HG02840 (cell line): Measurements from ENCODE around the gene CCL4.
"Not testable (repeated sequence)": the region's sequence is repeated elsewhere in the genome, so short reads cannot be mapped to it uniquely, and the experiment has no call there.

Source experiments
- ATAC-seq: cut with Tn5 transposase; IDR thresholded peaks from one replicate; pipeline ENCODE4 v1.9.1; 2021; ENCODE audit warnings: mild to moderate bottlenecking, moderate library complexity, moderate number of reproducible peaks; ENCODE audit not compliant: unreplicated experiment, low FRiP score

The CCL4 gene

GRCh38 chr17:36103401-36103975 is at the start of gene CCL4:
CCL4 (plus strand) TSS chr17:36103827; CDS start chr17:36103906, 79 bp downstream.
- ATAC-seq, result peak; percentile 63

GRCh38 chr17:36055171-36055570 is 48.5 kb upstream of the CCL4 start:
- no peak for ATAC-seq

GRCh38 chr17:36055921-36056520 is 47.6 kb upstream of the CCL4 start:
- ATAC-seq, result no peak

GRCh38 chr17:36057911-36058310 is 45.7 kb upstream of the CCL4 start:
- no peak for ATAC-seq

GRCh38 chr17:36059406-36059805 is 44.2 kb upstream of the CCL4 start:
- no peak for ATAC-seq

GRCh38 chr17:36060816-36061215 is 42.8 kb upstream of the CCL4 start:
- ATAC-seq, result no peak

- no peak for ATAC-seq
Measured at GRCh38 chr17:36063786-36064541, 39.7 kb upstream of the CCL4 start, which contains the start of gene CCL18. CCL18 (plus strand) TSS chr17:36064272; CDS start chr17:36064343, 71 bp downstream.

GRCh38 chr17:36066365-36066985 is 37.2 kb upstream of the CCL4 start:
- ATAC-seq, result no peak

GRCh38 chr17:36068524-36068923 is 35.1 kb upstream of the CCL4 start:
- ATAC-seq, result no peak

GRCh38 chr17:36069136-36069535 is 34.5 kb upstream of the CCL4 start:
- ATAC-seq, result no peak

- ATAC-seq, result no peak
Measured at GRCh38 chr17:36070427-36070826, 33.2 kb upstream of the CCL4 start.

GRCh38 chr17:36071751-36072150 is 31.9 kb upstream of the CCL4 start:
- no peak for ATAC-seq

GRCh38 chr17:36072431-36073121 is 31.1 kb upstream of the CCL4 start:
- ATAC-seq, result no peak

- no peak for ATAC-seq
Measured at GRCh38 chr17:36074365-36074764, 29.3 kb upstream of the CCL4 start.

- ATAC-seq, result not testable (repeated sequence)
Measured at GRCh38 chr17:36081681-36082471, 21.8 kb upstream of the CCL4 start.

GRCh38 chr17:36082482-36083120 is 21.0 kb upstream of the CCL4 start:
- ATAC-seq, result peak; percentile 53

- ATAC-seq, result not testable (repeated sequence)
Measured at GRCh38 chr17:36083691-36084090, 19.9 kb upstream of the CCL4 start.

GRCh38 chr17:36085765-36086164 is 17.9 kb upstream of the CCL4 start:
- ATAC-seq, result no peak

- ATAC-seq, result no peak
Measured at GRCh38 chr17:36086791-36087190, 16.8 kb upstream of the CCL4 start.
